Sigmoid colon (tissue), 3 donors: ENCODE results near the gene TMEM86B.

Experiments
- CTCF ChIP-seq, 4 experiments: fragments of 450-650 bp in 3 of 4; fragments of 200-600 bp in 1 of 4; IDR thresholded peaks; one replicate each; pipeline ENCODE4 v1.5.1; 2016 to 2019; ENCODE audit warnings: antibody characterized with exemption in 4 of 4, mild to moderate bottlenecking in 3 of 4, moderate library complexity in 2 of 4
- POLR2A ChIP-seq, 2 donors: fragments of 450-650 bp; IDR thresholded peaks; one replicate each; pipeline ENCODE4 v1.6.1; 2016; ENCODE audit warnings: antibody characterized with exemption in 2 of 2, mild to moderate bottlenecking in 2 of 2, moderate library complexity in 2 of 2

GRCh38 chr19:55230329-55230728, 1.8 kb upstream of the TMEM86B start:
- TF ChIP-seq CTCF (IDR thresholded peaks at IDR 0.05) (no peak), POLR2A (IDR thresholded peaks at IDR 0.05) (no peak)
